HG02571 (cell line): ENCODE results near the gene AP2B1.

ENCODE experiments used
- ATAC-seq: cut with Tn5 transposase; IDR thresholded peaks from one replicate; pipeline ENCODE4 v1.9.1; 2021; ENCODE audit warnings: mild to moderate bottlenecking, moderate library complexity; ENCODE audit not compliant: unreplicated experiment

The AP2B1 gene

DNA sequence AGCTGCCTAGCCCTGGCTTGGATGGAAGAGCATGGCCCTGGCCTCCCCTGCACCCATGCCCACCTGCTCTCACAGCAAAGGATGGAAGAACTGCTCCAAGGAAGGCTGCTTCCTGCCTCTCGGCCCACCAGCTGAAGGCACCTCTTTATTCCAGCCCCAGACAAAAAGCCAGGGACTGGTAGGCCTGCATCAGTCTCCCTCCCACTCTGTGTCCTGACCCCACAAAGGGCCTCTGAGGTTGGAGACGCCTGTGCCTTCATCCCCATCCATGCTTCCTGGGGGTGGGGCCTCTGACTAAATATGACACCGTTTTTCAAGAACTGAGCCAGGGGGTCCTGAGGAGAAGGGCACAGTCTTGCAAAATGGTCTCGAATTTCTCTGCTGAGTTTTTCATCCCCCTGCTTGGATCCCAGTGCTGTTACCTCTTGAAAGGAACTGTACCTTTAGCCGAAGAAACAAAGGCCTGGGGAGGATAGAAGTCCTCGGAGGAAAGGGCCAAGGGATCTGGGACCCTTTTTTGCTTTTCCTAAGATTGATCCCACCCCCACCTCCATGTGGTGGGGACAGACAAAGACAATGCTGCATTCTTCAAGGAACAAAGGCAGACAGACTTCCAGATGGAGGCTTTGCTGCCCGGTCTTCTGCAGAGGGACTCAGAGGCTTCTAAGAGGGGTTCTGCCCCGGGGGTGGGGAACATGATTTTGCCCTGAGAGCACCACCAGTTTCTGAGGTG lies 178.8 kb downstream of the AP2B1 start:
- ATAC-seq, result no peak

DNA sequence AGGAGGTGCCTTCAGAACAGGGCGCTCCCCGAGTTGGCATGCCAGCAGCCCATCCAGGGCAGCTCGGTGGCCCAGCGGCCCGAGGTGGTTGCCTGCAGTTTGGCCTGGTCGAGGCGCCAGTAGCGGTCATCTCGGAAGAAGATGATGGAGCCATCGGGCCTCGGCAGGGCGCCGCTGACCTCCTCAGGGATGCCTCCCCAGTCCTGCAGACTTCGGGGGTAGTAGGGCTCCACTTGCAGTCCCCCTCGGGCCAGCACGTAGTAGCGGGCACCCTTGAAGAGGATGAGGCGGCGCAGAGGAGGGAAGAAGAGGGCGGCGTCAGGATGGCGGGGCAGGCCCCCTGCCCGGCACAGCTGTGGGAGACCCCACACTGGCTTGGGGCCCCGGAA lies 179.4 kb downstream of the AP2B1 start:
- no peak for ATAC-seq

DNA sequence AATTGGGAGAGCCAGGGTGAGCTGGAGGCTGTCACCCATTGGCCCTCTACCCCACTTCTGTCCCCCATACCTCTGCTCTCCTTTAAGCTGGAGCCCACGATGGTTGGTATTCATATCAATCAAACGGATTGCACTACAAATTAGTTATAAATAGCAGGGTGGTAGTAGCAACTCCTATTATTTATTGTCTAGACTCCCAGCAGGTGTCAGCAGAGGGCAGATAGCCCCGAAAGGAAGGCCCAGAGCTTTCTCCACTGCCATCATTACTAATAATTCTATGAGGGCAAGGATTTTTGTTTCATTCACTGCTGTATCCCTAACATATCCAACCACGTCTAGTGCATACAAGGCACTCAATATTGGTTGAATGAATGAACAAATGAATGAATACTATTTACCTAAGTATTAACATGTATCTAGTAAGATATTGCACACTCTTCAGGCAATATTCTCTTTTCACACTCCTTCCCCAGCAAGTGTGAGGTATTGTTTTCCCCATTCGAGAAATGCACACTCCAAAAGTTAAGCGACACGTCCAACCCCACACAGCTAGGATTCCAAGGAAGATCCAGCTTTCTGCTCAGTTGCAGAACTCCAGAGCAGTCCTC lies 179.9 kb downstream of the AP2B1 start:
- no peak for ATAC-seq

DNA sequence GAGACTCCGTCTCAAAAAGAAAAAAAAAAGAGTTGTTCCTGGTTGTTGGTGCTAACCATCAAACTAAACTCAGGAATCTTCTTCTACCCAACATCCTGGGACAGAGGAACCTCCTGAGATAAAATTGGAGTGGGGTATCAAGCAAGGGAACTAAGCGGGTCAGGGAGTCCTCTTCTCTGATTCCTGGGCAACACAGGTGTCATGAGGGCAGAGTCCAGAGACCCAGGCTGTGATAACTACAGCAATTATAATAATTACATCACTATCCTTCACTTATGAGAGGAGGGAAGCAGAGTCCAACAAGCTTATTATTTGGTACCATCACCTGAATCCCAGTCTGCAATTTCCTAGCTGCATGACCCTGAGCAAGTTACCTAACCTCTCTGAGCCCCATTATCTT lies 181.7 kb downstream of the AP2B1 start:
- no peak for ATAC-seq

DNA sequence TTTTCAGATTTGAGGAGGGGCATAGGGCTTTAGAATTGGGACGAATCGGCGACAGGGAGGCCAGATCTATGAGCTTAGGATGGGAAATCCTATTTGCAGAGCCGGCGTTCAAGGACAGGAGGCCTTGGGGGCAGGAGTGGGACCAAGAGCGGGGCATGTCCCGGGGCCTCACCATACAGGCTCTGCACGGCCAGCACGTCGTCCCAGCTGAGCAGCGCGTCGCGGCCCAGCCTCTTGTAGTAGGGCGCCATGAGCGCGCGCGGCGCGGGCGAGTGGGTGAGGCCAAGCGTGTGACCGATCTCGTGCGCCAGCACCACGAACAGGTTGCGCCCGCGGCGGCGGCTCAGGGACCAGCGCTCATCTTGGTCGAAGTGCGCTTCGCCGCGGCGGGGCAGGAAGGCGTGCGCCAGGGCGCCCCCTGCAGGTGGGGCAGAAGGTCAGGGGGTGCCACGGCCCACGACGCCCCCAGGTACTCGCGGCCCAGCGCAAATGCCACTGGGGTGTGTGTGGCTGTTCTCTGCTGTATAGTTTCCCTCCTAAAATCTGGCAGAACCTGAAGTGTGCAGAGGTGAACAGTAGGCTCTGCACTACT lies 182.9 kb downstream of the AP2B1 start:
- ATAC-seq, result no peak

DNA sequence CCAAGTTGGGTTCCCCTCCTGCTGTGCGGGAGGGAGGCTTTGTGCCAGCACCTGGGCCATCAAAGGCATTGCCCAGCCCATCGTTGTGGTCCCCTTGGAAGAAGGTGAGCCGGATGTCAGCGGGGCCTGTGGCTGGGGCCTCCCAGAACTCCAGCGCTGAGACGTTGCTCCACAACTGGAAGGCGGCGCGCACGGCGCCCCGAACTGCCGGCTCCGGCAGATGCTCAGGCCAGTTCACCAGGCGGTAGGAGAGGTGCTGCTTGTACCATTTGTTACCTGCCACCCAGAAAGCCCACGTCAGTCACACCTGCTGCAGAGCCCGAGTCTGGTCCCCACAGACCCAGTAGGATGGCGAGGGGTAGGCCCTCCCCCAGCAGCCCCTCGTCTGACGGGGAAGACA lies 186.0 kb downstream of the AP2B1 start:
- no peak for ATAC-seq

DNA sequence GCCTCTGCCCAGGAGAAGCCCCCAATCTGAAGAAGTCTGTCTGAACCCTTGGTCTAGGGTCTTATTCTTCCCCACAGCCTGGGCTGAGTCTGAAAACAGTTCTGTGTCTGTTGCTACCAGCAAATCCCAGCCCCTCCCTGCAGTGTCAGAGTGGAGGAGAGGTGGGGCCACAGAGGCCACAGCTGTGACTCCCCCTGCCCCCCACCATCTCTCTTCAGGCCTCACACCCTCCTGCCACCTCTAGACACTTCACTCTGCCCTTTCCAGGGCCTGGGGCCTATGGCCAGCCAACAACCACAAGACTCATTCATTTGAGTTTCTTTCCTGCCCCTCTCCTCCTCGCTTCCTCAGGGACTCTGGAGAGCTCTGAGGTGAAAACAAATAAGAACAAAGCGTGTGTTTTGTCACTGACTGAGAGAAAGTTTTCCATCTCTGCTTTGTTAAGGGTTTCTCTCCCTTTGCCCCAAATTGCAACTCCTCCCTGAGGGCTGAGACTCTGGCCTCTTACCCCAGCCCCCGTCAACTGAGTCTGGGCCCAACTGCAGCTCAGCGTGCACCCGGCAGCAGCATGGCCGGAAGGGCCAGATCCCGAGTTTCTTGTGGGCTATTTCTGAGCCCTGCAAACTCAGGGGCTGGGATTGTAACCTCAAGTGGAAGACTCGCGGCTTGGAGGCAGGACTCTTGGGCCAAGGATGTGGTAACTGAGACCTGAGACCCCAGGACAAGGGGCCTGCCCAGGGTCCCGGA lies 186.7 kb downstream of the AP2B1 start:
- no peak for ATAC-seq

DNA sequence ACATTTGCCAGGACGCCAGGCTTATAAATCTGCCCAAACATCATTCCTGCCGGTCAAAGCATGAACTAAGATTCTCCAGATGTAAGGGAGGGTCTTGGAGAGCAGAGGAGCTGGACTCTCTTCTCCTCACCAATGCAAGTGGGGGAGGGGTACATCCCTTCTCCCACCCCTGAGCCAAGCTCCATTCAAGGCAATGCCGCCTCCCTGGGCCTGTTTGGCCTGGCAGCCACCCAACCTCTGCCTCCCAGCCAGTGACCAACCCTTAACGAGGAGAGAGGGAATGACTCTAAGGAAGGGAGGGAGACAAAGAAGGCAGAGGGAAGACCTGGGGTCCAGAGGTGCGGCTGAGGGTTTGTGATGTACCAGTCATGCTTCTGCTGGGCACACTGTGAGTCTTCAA lies 187.4 kb downstream of the AP2B1 start:
- ATAC-seq, result no peak

DNA sequence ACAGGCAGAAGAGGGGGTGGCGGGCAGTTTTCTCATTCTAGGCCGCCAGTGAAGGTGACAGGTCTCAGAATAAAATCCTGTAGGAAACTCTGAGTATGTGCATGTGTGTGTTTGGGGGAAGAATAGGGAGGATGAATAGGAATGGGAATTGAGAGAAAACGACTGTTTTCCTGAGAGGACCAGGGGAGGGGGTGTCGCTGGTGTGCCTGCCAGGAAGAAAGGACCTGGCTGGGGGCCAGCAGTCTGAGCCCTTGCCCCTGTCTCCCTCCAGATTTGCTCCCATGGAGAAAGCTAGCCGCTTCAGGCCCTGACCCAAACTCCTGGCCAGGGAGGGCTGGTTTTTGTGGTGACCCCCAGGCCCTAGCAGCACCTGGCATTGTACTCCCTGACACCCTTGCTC lies 187.9 kb downstream of the AP2B1 start:
- ATAC-seq, result no peak

DNA sequence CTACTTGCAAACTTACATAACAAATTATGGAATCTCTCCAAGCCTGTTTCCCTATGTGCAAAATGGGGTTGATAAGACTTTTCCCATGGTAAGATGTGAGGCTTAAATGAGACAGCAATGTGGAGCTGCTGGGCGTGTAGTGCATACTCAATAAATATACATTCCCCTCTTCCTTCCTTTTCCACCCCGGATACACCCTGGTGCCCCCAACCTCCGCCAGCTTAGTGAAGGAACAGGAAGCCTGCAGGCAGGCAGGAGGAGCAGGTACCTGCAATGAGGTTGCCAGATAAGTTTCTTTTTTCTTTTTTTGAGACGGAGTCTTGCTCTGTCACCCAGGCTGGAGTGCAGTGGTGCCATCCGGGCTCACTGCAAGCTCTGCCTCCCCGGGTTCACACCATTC lies 188.5 kb downstream of the AP2B1 start:
- no peak for ATAC-seq
